ENCODE measurements around the gene RNF213.

The RNF213 gene

GRCh38 chr17:80418589-80418988 is 157.9 kb downstream of the RNF213 start:
- no peak overlapping the region for H2BK15ac ChIP-seq (ENCODE audit: low read depth, poor library complexity, severe bottlenecking)
- H3K9me3 ChIP-seq (ENCODE audit: control insufficient read depth, low read length), result no peaks in the 10 kb centered on the region
- no peak overlapping the region for H3K4ac ChIP-seq (ENCODE audit: low read depth in 1 of 2, low read length in 2 of 2)
- peaks cover 35% of the 10 kb centered on the region for H3K79me1 ChIP-seq (replicated peaks; ENCODE audit: low read length, poor library complexity, severe bottlenecking)
- H2BK5ac ChIP-seq (ENCODE audit: low read depth, low read length, poor library complexity, severe bottlenecking), result no peak overlapping the region
- no peak overlapping the region for H4K8ac ChIP-seq (ENCODE audit: low read length)
- no peak overlapping the region for H3K14ac ChIP-seq (ENCODE audit: low read length in 2 of 2)
- H3K27me3 ChIP-seq (ENCODE audit: control insufficient read depth in 1 of 2, insufficient read depth in 1 of 2, low read length in 2 of 2), result peaks cover 0 to 4% of the 10 kb centered on the region in 2 experiments
- no peak overlapping the region for H3K23ac ChIP-seq (ENCODE audit: low read length in 2 of 2)
- H3K36me3 ChIP-seq (ENCODE audit: control insufficient read depth in 1 of 2, insufficient read depth in 2 of 2, low read depth in 1 of 2, low read length in 2 of 2), result peaks cover 22 to 31% of the 10 kb centered on the region in 2 experiments
- H3K18ac ChIP-seq (ENCODE audit: low read depth in 1 of 2, low read length in 2 of 2), result no peak overlapping the region
- no peak overlapping the region for H3K9ac ChIP-seq (ENCODE audit: low read length)
- H3K4me2 ChIP-seq (ENCODE audit: low read length, poor library complexity, severe bottlenecking), result no peak overlapping the region
- peaks cover 16% of the 10 kb centered on the region for H3K4me1 ChIP-seq (ENCODE audit: control insufficient read depth, insufficient read depth, low read depth, low read length)
- WGBS, result 97% methylated on average over 10 of the region's 11 CpGs
- H3K4me3 ChIP-seq (ENCODE audit: insufficient read depth in 1 of 2, low read depth in 1 of 2, low read length in 2 of 2), result no peak overlapping the region
- no peak overlapping the region for H2BK120ac ChIP-seq (ENCODE audit: low read depth, low read length)
- no peak overlapping the region for H2AK5ac ChIP-seq (ENCODE audit: low read length, severe bottlenecking)
- H2BK12ac ChIP-seq (ENCODE audit: low read length in 2 of 2), result no peak overlapping the region
- no peak overlapping the region for H3K27ac ChIP-seq (ENCODE audit: low read length, poor library complexity, severe bottlenecking)
- H4K91ac ChIP-seq (ENCODE audit: low read length), result no peak overlapping the region
- H2AFZ ChIP-seq (ENCODE audit: low read depth, low read length), result no peak overlapping the region
- no peak for DNase-seq

DNA sequence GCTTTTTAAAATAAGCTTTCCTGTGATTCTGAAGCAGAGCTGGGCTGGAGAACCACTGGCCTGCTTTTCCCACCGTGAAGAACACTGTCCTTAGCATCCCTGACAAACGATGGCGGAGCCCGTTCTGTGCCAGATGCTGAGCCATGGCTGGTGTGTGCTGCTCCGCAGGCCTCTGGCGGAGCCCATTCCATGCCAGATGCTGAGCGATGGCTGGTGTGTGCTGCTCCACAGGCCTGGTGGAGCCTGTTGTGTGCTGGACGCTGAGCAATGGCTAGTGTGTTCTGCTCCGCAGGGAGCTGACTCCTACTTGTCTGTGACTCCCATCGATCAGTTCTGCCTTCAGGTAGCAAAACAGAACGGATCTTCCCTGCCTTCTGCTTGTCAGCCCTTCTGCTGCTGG is 158.6 kb downstream of the RNF213 start:
- H2BK120ac ChIP-seq (ENCODE audit: low read depth, low read length), result no peak overlapping the region
- WGBS, result 94% methylated on average over 11 of the region's 11 CpGs
- H2BK5ac ChIP-seq (ENCODE audit: low read depth, low read length, poor library complexity, severe bottlenecking), result no peak overlapping the region
- H4K8ac ChIP-seq (ENCODE audit: low read length), result no peak overlapping the region
- H3K4me2 ChIP-seq (ENCODE audit: low read length, poor library complexity, severe bottlenecking), result no peak overlapping the region
- H2AFZ ChIP-seq (ENCODE audit: low read depth, low read length), result no peak overlapping the region
- no peak overlapping the region for H2AK5ac ChIP-seq (ENCODE audit: low read length, severe bottlenecking)
- no peak overlapping the region for H2BK15ac ChIP-seq (ENCODE audit: low read depth, poor library complexity, severe bottlenecking)
- no peak overlapping the region for H3K14ac ChIP-seq (ENCODE audit: low read length in 2 of 2)
- no peak overlapping the region for H4K91ac ChIP-seq (ENCODE audit: low read length)
- no peak overlapping the region for H3K23ac ChIP-seq (ENCODE audit: low read length in 2 of 2)
- no peak overlapping the region for H3K27ac ChIP-seq (ENCODE audit: low read length, poor library complexity, severe bottlenecking)
- no peaks in the 10 kb centered on the region for H3K9me3 ChIP-seq (ENCODE audit: control insufficient read depth, low read length)
- no peak overlapping the region for H3K4ac ChIP-seq (ENCODE audit: low read depth in 1 of 2, low read length in 2 of 2)
- no peak overlapping the region for H2BK12ac ChIP-seq (ENCODE audit: low read length in 2 of 2)
- H3K79me1 ChIP-seq (replicated peaks; ENCODE audit: low read length, poor library complexity, severe bottlenecking), result peaks cover 32% of the 10 kb centered on the region
- no peak overlapping the region for H3K18ac ChIP-seq (ENCODE audit: low read depth in 1 of 2, low read length in 2 of 2)
- peaks cover 22 to 31% of the 10 kb centered on the region in 2 experiments for H3K36me3 ChIP-seq (ENCODE audit: control insufficient read depth in 1 of 2, insufficient read depth in 2 of 2, low read depth in 1 of 2, low read length in 2 of 2)
- DNase-seq, result no peak
- H3K27me3 ChIP-seq (ENCODE audit: control insufficient read depth in 1 of 2, insufficient read depth in 1 of 2, low read length in 2 of 2), result no peaks in the 10 kb centered on the region
- peaks cover 10% of the 10 kb centered on the region for H3K4me1 ChIP-seq (ENCODE audit: control insufficient read depth, insufficient read depth, low read depth, low read length)
- H3K4me3 ChIP-seq (ENCODE audit: insufficient read depth in 1 of 2, low read depth in 1 of 2, low read length in 2 of 2), result no peak overlapping the region
- no peak overlapping the region for H3K9ac ChIP-seq (ENCODE audit: low read length)

DNA sequence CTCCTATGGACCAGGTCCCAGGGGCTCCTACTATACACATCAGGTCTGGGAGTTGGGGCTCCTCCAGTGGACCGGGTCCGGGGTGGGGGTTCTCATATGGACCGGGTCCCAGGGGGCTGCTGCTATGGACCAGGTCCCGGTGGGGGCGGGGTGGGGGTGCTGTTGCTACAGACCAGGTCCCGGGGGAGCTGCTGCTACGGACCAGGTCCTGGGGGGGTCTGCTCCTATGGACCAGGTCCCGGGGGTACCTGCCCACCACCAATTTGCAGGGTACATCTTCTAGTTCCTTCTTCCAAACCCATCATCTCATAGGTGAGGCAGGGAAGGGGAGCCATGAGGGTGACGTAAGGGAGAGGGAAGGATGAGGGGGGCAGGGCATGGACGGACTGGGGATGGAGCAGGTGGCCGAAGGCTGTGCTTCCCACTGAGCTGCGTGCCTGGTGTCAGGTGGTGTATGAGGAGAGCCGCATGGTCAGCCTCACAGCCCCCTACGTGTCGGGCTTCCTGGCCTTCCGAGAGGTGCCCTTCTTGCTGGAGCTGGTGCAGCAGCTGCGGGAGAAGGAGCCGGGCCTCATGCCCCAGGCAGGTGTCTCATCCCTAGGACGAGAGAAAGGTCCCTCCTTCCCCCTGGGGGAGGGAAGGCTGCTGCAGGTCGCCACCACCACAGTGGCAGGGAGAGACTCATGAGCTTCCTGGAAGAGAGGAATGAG is 160.9 kb downstream of the RNF213 start:
- H3K36me3 ChIP-seq (ENCODE audit: control insufficient read depth in 1 of 2, insufficient read depth in 2 of 2, low read depth in 1 of 2, low read length in 2 of 2), result peaks cover 22 to 31% of the 10 kb centered on the region in 2 experiments
- H3K14ac ChIP-seq (ENCODE audit: low read length in 2 of 2), result no peak overlapping the region
- H3K4me3 ChIP-seq (ENCODE audit: insufficient read depth in 1 of 2, low read depth in 1 of 2, low read length in 2 of 2), result no peak overlapping the region
- peak overlapping the region; percentile 18 for H4K91ac ChIP-seq (ENCODE audit: low read length)
- H3K23ac ChIP-seq (ENCODE audit: low read length in 2 of 2), result no peak overlapping the region
- no peak overlapping the region for H2AFZ ChIP-seq (ENCODE audit: low read depth, low read length)
- no peak overlapping the region for H2BK12ac ChIP-seq (ENCODE audit: low read length in 2 of 2)
- H3K9me3 ChIP-seq (ENCODE audit: control insufficient read depth, low read length), result no peaks in the 10 kb centered on the region
- peaks cover 9% of the 10 kb centered on the region for H3K4me1 ChIP-seq (ENCODE audit: control insufficient read depth, insufficient read depth, low read depth, low read length)
- H2AK5ac ChIP-seq (ENCODE audit: low read length, severe bottlenecking), result no peak overlapping the region
- H2BK15ac ChIP-seq (ENCODE audit: low read depth, poor library complexity, severe bottlenecking), result no peak overlapping the region
- no peak overlapping the region for H3K18ac ChIP-seq (ENCODE audit: low read depth in 1 of 2, low read length in 2 of 2)
- H3K4ac ChIP-seq (ENCODE audit: low read depth in 1 of 2, low read length in 2 of 2), result no peak overlapping the region
- no peak for DNase-seq
- WGBS, result 87% methylated on average over 16 of the region's 20 CpGs
- peaks cover 0 to 8% of the 10 kb centered on the region in 2 experiments for H3K27me3 ChIP-seq (ENCODE audit: control insufficient read depth in 1 of 2, insufficient read depth in 1 of 2, low read length in 2 of 2)
- H3K79me1 ChIP-seq (replicated peaks; ENCODE audit: low read length, poor library complexity, severe bottlenecking), result peaks cover 24% of the 10 kb centered on the region
- no peak overlapping the region for H2BK120ac ChIP-seq (ENCODE audit: low read depth, low read length)
- H3K27ac ChIP-seq (ENCODE audit: low read length, poor library complexity, severe bottlenecking), result no peak overlapping the region
- no peak overlapping the region for H2BK5ac ChIP-seq (ENCODE audit: low read depth, low read length, poor library complexity, severe bottlenecking)
- no peak overlapping the region for H3K9ac ChIP-seq (ENCODE audit: low read length)
- no peak overlapping the region for H4K8ac ChIP-seq (ENCODE audit: low read length)
- H3K4me2 ChIP-seq (ENCODE audit: low read length, poor library complexity, severe bottlenecking), result no peak overlapping the region

DNA sequence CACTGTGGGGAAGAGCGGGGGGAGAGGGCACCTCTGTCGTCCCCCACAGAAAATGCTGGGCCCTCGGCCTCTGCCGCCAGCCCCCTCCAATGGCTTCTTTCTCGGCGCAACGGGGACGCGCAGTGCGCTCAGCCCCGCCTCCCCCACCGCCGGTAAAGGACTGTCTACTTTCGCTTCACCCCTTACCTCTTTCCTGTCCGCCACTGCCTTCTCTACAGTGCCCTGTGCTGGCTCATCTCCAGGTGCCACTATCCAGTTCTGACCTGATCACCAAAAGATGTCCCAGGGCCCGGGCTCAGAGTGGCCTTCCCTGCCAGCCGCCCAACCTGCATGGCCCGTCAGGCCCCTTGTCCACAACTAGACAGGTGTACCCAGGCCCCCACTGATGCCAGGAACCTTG is 161.6 kb downstream of the RNF213 start:
- H3K18ac ChIP-seq (ENCODE audit: low read depth in 1 of 2, low read length in 2 of 2), result no peak overlapping the region
- DNase-seq, result no peak
- no peak overlapping the region for H2AFZ ChIP-seq (ENCODE audit: low read depth, low read length)
- H3K9me3 ChIP-seq (ENCODE audit: control insufficient read depth, low read length), result no peaks in the 10 kb centered on the region
- H3K9ac ChIP-seq (ENCODE audit: low read length), result no peak overlapping the region
- H2BK12ac ChIP-seq (ENCODE audit: low read length in 2 of 2), result no peak overlapping the region
- no peak overlapping the region for H3K4me3 ChIP-seq (ENCODE audit: insufficient read depth in 1 of 2, low read depth in 1 of 2, low read length in 2 of 2)
- peaks cover 18% of the 10 kb centered on the region for H3K79me1 ChIP-seq (replicated peaks; ENCODE audit: low read length, poor library complexity, severe bottlenecking)
- no peak overlapping the region for H3K4ac ChIP-seq (ENCODE audit: low read depth in 1 of 2, low read length in 2 of 2)
- H3K36me3 ChIP-seq (ENCODE audit: control insufficient read depth in 1 of 2, insufficient read depth in 2 of 2, low read depth in 1 of 2, low read length in 2 of 2), result peaks cover 19 to 27% of the 10 kb centered on the region in 2 experiments
- peak overlapping the region in 1 of 2 experiments; percentile 18 for H3K23ac ChIP-seq (ENCODE audit: low read length in 2 of 2)
- H2BK120ac ChIP-seq (ENCODE audit: low read depth, low read length), result no peak overlapping the region
- H3K4me2 ChIP-seq (ENCODE audit: low read length, poor library complexity, severe bottlenecking), result no peak overlapping the region
- no peak overlapping the region for H2AK5ac ChIP-seq (ENCODE audit: low read length, severe bottlenecking)
- H4K8ac ChIP-seq (ENCODE audit: low read length), result no peak overlapping the region
- no peak overlapping the region for H3K27ac ChIP-seq (ENCODE audit: low read length, poor library complexity, severe bottlenecking)
- peaks cover 0 to 8% of the 10 kb centered on the region in 2 experiments for H3K27me3 ChIP-seq (ENCODE audit: control insufficient read depth in 1 of 2, insufficient read depth in 1 of 2, low read length in 2 of 2)
- H2BK15ac ChIP-seq (ENCODE audit: low read depth, poor library complexity, severe bottlenecking), result no peak overlapping the region
- no peak overlapping the region for H2BK5ac ChIP-seq (ENCODE audit: low read depth, low read length, poor library complexity, severe bottlenecking)
- no peak overlapping the region for H4K91ac ChIP-seq (ENCODE audit: low read length)
- no peak overlapping the region for H3K14ac ChIP-seq (ENCODE audit: low read length in 2 of 2)
- WGBS, result 93% methylated on average over 18 of the region's 18 CpGs
- H3K4me1 ChIP-seq (ENCODE audit: control insufficient read depth, insufficient read depth, low read depth, low read length), result peaks cover 8% of the 10 kb centered on the region
